Right hindlimb (tissue), 1 donor: Measurements from ENCODE around the gene SCARF2.
"Not testable (repeated sequence)": the region's sequence is repeated elsewhere in the genome, so short reads cannot be mapped to it uniquely, and the experiment has no call there.

ENCODE experiments used
- DNase-seq: peaks from one replicate; pipeline ENCODE4 v3.0.0-alpha.2; 2018

SCARF2 gene

DNA sequence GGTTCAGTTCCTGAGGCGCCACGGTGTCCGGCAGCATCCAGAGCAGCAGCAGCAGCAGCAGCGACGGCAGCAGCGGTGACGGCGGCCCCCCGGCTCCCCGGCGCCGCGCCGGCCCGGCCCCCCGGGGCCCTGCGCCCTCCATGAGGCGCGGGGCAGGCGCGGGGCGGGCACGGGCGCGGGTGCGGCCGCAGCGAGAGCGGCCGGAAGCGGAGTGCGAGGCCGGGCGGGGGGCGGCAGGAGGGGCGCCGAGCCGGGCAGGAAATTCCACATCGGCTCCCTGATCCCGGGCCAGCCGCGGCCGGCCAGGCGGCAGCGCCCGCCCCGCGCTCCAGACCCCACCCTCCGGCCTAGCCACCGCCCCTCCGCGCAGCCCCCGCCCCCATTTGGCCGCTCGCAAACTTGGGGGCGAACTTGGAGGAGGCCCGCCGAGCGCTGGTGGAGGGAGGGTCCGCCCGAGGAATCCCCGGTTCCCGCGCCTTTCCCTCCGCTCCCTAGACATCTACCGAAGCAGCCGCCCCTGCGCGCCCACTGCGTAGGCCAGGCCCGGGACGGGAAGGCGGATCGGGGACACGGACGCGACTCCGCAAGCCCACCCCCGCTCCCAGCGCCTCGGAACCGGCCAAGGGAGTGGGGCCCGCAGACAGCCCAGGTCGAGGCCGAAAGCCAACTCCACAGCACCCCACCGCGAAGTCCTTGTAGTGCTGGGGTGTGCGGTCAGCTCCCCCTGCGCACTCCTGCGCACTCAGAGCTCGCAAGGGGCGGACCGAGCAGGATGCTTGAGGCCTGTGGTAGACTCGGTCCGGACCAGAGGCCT is at the start of gene SCARF2:
Gene SCARF2 (minus strand): TSS at position 213 of the 814 bp plus-strand sequence. CDS start 71 bp downstream, at position 142.
- peak; percentile 91 for DNase-seq

DNA sequence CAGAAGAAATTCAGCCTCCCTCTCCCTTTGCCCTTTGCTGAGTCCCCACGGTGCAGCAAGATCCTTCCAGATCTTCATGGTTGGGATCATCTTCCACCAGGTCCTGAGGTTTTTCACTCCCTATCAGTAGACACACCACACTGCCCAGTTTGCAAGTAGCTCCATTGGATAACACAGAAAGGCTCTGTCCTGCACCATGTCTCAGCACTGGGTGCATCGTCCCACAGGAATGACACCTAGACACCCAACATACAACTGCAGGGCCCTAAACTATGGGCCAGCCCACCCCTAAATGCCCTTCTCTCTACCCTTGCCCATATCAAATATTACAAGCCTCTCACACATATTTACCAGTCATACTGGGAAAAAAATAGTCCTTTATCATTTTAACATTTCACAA is 48.6 kb upstream of the SCARF2 start:
- DNase-seq, result no peak

GRCh38 chr22:20484948-20485683 is 47.5 kb upstream of the SCARF2 start:
- DNase-seq, result no peak

- DNase-seq, result no peak
These were observed 46.1 kb upstream of the SCARF2 start for GRCh38 chr22:20483771-20484170.

GRCh38 chr22:20483143-20483506 is 45.5 kb upstream of the SCARF2 start:
- DNase-seq, result not testable (repeated sequence)

- no peak for DNase-seq
These were observed 42.1 kb upstream of the SCARF2 start for GRCh38 chr22:20479612-20480196.

DNA sequence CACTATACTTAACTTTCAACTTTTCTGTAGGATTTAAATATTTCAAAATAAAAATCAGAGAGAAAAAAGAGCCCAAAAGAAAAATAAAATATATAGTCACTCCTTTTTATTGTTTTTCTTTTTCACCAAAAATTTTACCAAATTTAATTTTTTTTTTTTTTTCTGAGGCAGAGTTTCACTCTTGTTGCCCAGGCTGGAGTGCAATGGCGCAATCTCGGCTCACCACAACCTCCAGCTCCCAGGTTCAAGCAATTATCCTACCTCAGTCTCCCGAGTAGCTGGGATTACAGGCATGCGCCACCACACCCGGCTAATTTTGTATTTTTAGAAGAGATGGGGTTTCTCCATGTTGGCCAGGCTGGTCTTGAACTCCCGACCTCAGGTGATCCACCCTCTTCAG is 40.4 kb upstream of the SCARF2 start:
- not testable (repeated sequence) for DNase-seq

GRCh38 chr22:20475569-20475968 is 37.9 kb upstream of the SCARF2 start:
- DNase-seq, result not testable (repeated sequence)

DNA sequence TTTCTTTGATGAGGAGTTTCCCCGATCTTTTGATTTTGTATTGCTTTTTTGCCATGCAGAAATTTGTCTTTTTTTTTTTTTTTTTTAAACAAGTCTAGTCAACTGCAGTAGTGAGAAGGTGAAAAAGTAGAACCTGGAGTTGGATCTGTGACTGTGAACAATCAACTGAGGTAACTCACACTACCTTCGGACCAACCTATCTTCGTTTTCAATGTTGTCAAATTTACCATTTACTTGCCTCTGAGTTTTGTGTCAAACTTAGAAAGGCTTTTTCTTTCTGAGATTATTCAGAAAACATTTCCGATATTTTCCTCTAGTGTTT is 37.5 kb upstream of the SCARF2 start:
- DNase-seq, result no peak

GRCh38 chr22:20472629-20473442 is 35.2 kb upstream of the SCARF2 start:
- DNase-seq, result no peak

GRCh38 chr22:20471126-20471833 is 33.7 kb upstream of the SCARF2 start:
- no peak for DNase-seq

DNA sequence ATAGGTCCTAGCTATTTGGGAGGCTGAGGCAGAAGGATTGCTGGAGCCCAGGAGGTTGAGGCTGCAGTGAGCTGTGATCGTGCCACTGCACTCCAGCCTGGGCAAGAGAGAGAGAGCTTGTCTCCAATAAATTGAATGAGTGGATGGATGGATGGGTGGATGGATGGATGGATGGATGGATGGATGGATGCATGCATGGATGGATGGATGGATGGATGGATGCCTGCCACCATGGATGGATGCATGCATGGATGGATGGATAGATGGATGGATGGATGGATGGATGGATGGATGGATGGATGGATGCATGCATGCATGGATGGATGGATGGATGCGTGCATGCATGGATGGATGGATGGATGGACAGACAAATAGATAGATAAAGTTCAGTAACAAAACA is 32.9 kb upstream of the SCARF2 start:
- not testable (repeated sequence) for DNase-seq

DNA sequence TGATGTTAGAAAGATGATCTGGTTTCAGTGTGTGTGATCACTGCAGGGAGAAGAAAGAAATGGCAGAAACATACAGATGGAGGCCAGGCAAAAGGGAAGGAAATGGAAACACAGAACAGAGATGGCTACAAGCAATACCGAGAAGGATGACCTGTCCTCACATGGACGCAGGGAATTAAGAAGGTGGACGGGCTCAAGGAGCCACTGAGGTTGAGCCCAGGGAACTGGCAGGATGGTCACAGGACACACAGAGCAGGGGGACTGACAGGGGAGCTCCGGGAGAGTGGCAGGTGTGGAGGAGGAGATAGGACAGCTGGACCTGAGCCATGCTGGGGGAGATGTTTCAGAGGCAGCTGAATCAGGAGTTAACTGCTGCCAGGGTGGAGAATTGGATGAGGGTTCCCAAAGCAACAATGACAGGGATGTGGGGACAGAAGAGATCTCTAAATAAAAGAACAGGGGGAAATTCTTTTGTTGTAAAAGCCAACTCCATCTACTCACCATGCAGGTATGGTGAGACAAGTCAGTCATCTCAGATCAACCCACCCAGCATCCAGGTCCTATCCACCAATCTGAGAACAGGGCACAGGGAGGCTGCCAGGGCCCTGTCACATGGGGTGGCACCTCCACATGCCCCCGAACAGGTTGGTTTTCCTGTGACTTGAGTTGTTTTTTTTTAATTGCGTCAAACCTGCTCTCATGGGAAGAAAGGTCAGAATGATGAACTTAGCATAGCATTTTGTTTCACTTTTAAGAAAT is 31.7 kb upstream of the SCARF2 start:
- no peak for DNase-seq

DNA sequence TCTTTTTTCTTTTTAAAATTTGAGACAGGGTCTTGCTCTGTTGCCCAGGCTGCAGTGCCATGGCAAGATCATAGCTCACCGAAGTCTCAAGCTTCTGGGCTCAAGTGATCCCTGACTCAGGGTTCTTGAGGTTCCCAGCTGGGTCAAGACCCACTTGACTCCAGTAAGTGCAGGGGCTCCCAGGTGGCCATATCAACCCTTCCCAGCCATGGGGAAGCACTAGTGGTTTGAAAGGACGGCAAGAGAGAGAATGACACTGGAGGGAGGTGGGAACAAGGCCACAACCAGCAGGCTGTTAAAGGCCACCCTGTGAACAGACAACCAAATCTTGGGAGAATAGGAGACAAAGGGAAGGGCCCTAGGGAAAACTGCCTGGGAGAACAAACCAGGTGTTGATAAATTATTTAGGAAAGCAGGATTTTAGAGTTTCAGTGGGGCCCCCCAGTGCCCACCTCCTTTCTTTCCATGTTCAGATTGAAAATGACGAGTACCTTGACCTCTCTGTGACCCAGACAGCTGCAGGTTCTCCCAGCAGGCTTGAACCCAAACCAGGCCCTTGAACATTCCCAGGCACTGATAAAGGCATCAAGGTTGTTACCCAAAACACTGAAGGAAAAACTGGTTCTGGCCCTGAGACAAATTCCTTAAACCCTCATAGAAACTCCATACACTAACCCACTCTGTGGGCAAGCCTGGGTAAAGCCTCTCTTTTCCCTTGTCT is 29.2 kb upstream of the SCARF2 start:
- DNase-seq, result no peak

GRCh38 chr22:20465759-20466077 is 28.1 kb upstream of the SCARF2 start:
- no peak for DNase-seq

- DNase-seq, result no peak
These were observed 27.5 kb upstream of the SCARF2 start for GRCh38 chr22:20464912-20465758.

DNA sequence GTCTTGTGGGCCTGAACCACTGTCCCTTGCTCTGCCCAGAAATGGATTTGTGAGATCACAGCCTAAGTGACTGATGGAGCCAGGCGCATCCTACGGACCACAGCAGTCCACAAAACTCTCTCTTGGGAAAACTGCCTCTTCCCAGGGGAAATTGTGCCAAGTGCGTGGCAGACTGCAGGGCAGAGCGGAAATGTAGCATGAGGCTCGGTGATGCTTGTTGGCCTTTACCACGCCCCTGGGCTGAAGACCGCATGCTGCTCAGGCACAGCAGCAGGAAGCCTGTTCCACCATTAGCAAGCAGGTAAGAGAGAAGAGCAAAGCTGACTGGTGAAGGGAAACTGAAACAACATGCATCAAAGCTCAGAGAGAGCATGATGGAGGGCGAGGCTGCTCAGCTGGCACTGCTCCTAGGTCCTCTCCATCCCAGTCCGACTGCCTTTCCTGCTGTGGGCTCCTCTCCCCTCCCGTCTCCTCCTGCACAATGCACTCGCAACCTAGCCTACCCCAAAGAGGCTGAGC is 26.5 kb upstream of the SCARF2 start:
- DNase-seq, result no peak

- no peak for DNase-seq
These were observed 25.9 kb upstream of the SCARF2 start for GRCh38 chr22:20463324-20464095.

DNA sequence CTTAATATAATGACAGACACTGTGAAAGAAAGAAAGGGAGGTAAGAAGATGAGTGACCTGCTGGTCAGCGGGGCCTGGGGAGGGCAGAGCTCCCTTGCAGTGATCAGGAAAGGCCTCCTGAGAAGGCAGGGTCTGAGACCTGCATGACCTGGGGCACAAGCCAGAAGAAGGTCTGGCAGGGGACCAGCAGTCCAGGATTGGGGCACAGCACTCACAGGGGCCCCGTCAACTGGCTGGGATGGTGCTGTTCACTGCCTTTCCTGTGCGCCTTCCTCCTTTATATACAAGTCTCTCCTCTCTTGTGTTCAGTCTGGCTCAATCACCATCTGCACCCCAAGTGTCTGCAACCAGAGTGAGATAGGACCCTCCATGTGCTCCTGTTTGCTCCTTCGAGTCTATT is 22.2 kb upstream of the SCARF2 start:
- no peak for DNase-seq
